OCI-LY1 (cell line): ENCODE measurements around the gene REXO2.

ENCODE experiments used
- H2AFZ ChIP-seq: fragments of 200-600 bp; sonication (generic), shearing (Covaris generic); 2 replicates; pipeline ENCODE4 v1.6.0; 2014; ENCODE audit warnings: antibody characterized with exemption, mild to moderate bottlenecking, low read length
- H3F3A ChIP-seq: fragments of 200-600 bp; sonication (generic), shearing (Covaris generic); 2 replicates; pipeline ENCODE4 v1.6.0; 2014; ENCODE audit warnings: mild to moderate bottlenecking, antibody characterized with exemption, low read length, moderate library complexity; ENCODE audit not compliant: insufficient read depth
- H3K27ac ChIP-seq: fragments of 200-600 bp; sonication (generic); 2 replicates; pipeline ENCODE4 v1.5.1; 2014; ENCODE audit warnings: low read length, mixed run types, mild to moderate bottlenecking, low read depth; ENCODE audit not compliant: poor library complexity, severe bottlenecking
- H3K27me3 ChIP-seq: fragments of 200-600 bp; sonication (generic); 2 replicates; pipeline ENCODE4 v1.6.0; 2014; ENCODE audit warnings: antibody characterized with exemption, mild to moderate bottlenecking, low read length, moderate library complexity; ENCODE audit not compliant: insufficient read depth
- H3K36me3 ChIP-seq: fragments of 200-600 bp; sonication (generic); 2 replicates; pipeline ENCODE4 v1.6.1; 2014; ENCODE audit warnings: mild to moderate bottlenecking, antibody characterized with exemption, low read length, moderate library complexity, mixed read lengths; ENCODE audit not compliant: insufficient read depth
- H3K4me1 ChIP-seq: fragments of 200-600 bp; sonication (generic); 2 replicates; pipeline ENCODE4 v1.5.1; 2014; ENCODE audit warnings: mild to moderate bottlenecking, low read length, moderate library complexity; ENCODE audit not compliant: insufficient read depth, severe bottlenecking
- H3K4me2 ChIP-seq: fragments of 200-600 bp; sonication (generic), shearing (Covaris generic); 2 replicates; pipeline ENCODE4 v1.6.1; 2014; ENCODE audit warnings: low read length
- H3K4me3 ChIP-seq: fragments of 200-600 bp; sonication (generic); 2 replicates; pipeline ENCODE4 v1.5.1; 2014; ENCODE audit warnings: low read length, low read depth, mild to moderate bottlenecking, mixed read lengths; ENCODE audit not compliant: poor library complexity, severe bottlenecking
- H3K79me2 ChIP-seq: fragments of 200-600 bp; shearing (Covaris generic); 2 replicates; pipeline ENCODE4 v1.6.1; 2016; ENCODE audit warnings: mixed run types, low read length, mixed read lengths; ENCODE audit not compliant: insufficient read depth
- H3K9ac ChIP-seq: fragments of 200-600 bp; sonication (generic), shearing (Covaris generic); 2 replicates; pipeline ENCODE4 v1.6.1; 2014; ENCODE audit warnings: mild to moderate bottlenecking, low read length, mixed read lengths
- H3K9me2 ChIP-seq: fragments of 200-600 bp; sonication (generic), shearing (Covaris generic); 2 replicates; pipeline ENCODE4 v1.6.1; 2014; ENCODE audit warnings: low read depth, mild to moderate bottlenecking, low read length, mixed read lengths
- H3K9me3 ChIP-seq: fragments of 200-600 bp; shearing (Covaris generic); 2 replicates; pipeline ENCODE4 v1.6.1; 2014; ENCODE audit warnings: low read length, mixed read lengths
- H4K20me1 ChIP-seq: fragments of 200-600 bp; sonication (generic), shearing (Covaris generic); 2 replicates; pipeline ENCODE4 v1.6.0; 2016; ENCODE audit warnings: mild to moderate bottlenecking, low read length; ENCODE audit not compliant: insufficient read depth
- CTCF ChIP-seq: fragments of 200-600 bp; sonication (generic), shearing (Covaris generic); IDR thresholded peaks from 2 replicates; pipeline ENCODE4 v1.5.1; 2017; ENCODE audit warnings: mild to moderate bottlenecking, antibody characterized with exemption, low read length, moderate library complexity, mixed read lengths
- EZH2 ChIP-seq: fragments of 200-600 bp; sonication (generic), shearing (Covaris generic); IDR thresholded peaks from 2 replicates; pipeline ENCODE4 v1.8.0; 2017; ENCODE audit warnings: borderline replicate concordance, mixed run types, mild to moderate bottlenecking, antibody characterized with exemption, low read length, moderate library complexity, mixed read lengths

Gene REXO2

GRCh38 chr11:114432893-114433292 is 6.4 kb upstream of the REXO2 start:
- Histone ChIP-seq H3K79me2 (no peaks in the 10 kb centered on the region), H3K4me3 (no peak overlapping the region), H3K9me2 (no peaks in the 10 kb centered on the region), H3K9ac (no peak overlapping the region), H4K20me1 (no peaks in the 10 kb centered on the region), H3K9me3 (no peaks in the 10 kb centered on the region), H3K4me2 (no peak overlapping the region), H3K27ac (no peak overlapping the region), H3K27me3 (no peaks in the 10 kb centered on the region), H3K36me3 (no peaks in the 10 kb centered on the region), H3F3A (no peaks in the 10 kb centered on the region), H3K4me1 (no peaks in the 10 kb centered on the region), H2AFZ (no peak overlapping the region)
- TF ChIP-seq CTCF (no peak), EZH2 (no peak)

GRCh38 chr11:114433376-114433775 is 5.9 kb upstream of the REXO2 start:
- no peaks in the 10 kb centered on the region for H3K27me3 ChIP-seq
- H3K36me3 ChIP-seq: no peaks in the 10 kb centered on the region
- H3F3A ChIP-seq: no peaks in the 10 kb centered on the region
- no peak overlapping the region for H3K4me2 ChIP-seq
- H3K4me1 ChIP-seq: no peaks in the 10 kb centered on the region
- TF ChIP-seq CTCF (no peak), EZH2 (no peak)
- H2AFZ ChIP-seq: no peak overlapping the region
- no peak overlapping the region for H3K9ac ChIP-seq
- no peak overlapping the region for H3K4me3 ChIP-seq
- no peaks in the 10 kb centered on the region for H3K9me2 ChIP-seq
- no peak overlapping the region for H3K27ac ChIP-seq
- H3K79me2 ChIP-seq: no peaks in the 10 kb centered on the region
- H3K9me3 ChIP-seq: no peaks in the 10 kb centered on the region
- H4K20me1 ChIP-seq: no peaks in the 10 kb centered on the region

GRCh38 chr11:114438303-114438702 is 964 bp upstream of the REXO2 start:
- H3K79me2 ChIP-seq: peaks cover 15% of the 10 kb centered on the region
- TF ChIP-seq CTCF (no peak), EZH2 (no peak)
- H3K4me2 ChIP-seq: no peak overlapping the region
- H3F3A ChIP-seq: no peaks in the 10 kb centered on the region
- no peaks in the 10 kb centered on the region for H3K9me3 ChIP-seq
- peaks cover 25% of the 10 kb centered on the region for H3K4me1 ChIP-seq
- no peak overlapping the region for H3K4me3 ChIP-seq
- H3K9me2 ChIP-seq: no peaks in the 10 kb centered on the region
- no peaks in the 10 kb centered on the region for H3K27me3 ChIP-seq
- H3K36me3 ChIP-seq: no peaks in the 10 kb centered on the region; the same call in 1 of the 2 replicates
- H4K20me1 ChIP-seq: no peaks in the 10 kb centered on the region
- H3K27ac ChIP-seq: no peak overlapping the region
- no peak overlapping the region for H2AFZ ChIP-seq
- no peak overlapping the region for H3K9ac ChIP-seq
